PC-9 (cell line): Measurements from ENCODE around the gene NIBAN1. TPM values are rescaled to one million over a fixed set of nuclear protein-coding genes. Genes with fewer than 3 reads are reported as not detected.

Experiments used
- BruUV-seq: library from RNA; stranded (reverse); fragments of 400-500 nt; replicated peaks from 2 replicates; lab custom pipeline; 2021; lab: Mats Ljungman, UMichigan
- CTCF ChIA-PET: fragments of 300-600 bp; sonication (Branson Sonifier 250); formaldehyde crosslinking; loops from one replicate; lab custom pipeline; 2022; ENCODE audit warnings: antibody characterized with exemption; lab: Charles Lee
- POLR2A ChIA-PET: fragments of 300-600 bp; sonication (Branson Sonifier 250); formaldehyde crosslinking; loops from one replicate; lab custom pipeline; 2022; ENCODE audit warnings: antibody characterized with exemption; ENCODE audit not compliant: unreplicated experiment; lab: Charles Lee
- DNase-seq, 2 experiments: peaks; one replicate each; pipeline versions ENCODE4 v3.0.0 to v3.0.0-alpha.2; 2015 to 2022; ENCODE audit warnings: mixed read lengths in 1 of 2
- H2AFZ ChIP-seq: fragments of 200-600 bp; sonication (generic); 2 replicates; pipeline ENCODE4 v1.8.1; 2017; ENCODE audit warnings: antibody characterized with exemption
- H3F3A ChIP-seq: fragments of 200-600 bp; sonication (generic); 2 replicates; pipeline ENCODE4 v1.8.1; 2017; ENCODE audit warnings: antibody characterized with exemption, mild to moderate bottlenecking, low read depth; ENCODE audit not compliant: insufficient read depth
- H3K27ac ChIP-seq: fragments of 200-600 bp; sonication (generic); 2 replicates; pipeline ENCODE4 v1.6.1; 2016; ENCODE audit warnings: mixed run types
- H3K27me3 ChIP-seq: fragments of 200-600 bp; sonication (generic); 2 replicates; pipeline ENCODE4 v1.6.1; 2016; ENCODE audit warnings: low read depth, mixed run types; ENCODE audit not compliant: insufficient read depth
- H3K36me3 ChIP-seq: fragments of 200-600 bp; sonication (generic); 2 replicates; pipeline ENCODE4 v1.6.1; 2016; ENCODE audit warnings: low read depth, mixed run types
- H3K4me1 ChIP-seq: fragments of 200-600 bp; sonication (generic); replicated peaks from 2 replicates; pipeline ENCODE4 v1.6.1; 2016; ENCODE audit warnings: mixed run types; ENCODE audit not compliant: insufficient read depth
- H3K4me2 ChIP-seq: fragments of 200-600 bp; sonication (generic); 2 replicates; pipeline ENCODE4 v1.6.1; 2017; ENCODE audit warnings: mixed run types
- H3K4me3 ChIP-seq: fragments of 200-600 bp; sonication (generic); 2 replicates; pipeline ENCODE4 v1.6.1; 2016; ENCODE audit warnings: mixed run types
- H3K79me2 ChIP-seq: fragments of 200-600 bp; sonication (generic); 2 replicates; pipeline ENCODE4 v1.6.1; 2017; ENCODE audit warnings: low read depth, mixed run types
- H3K9me2 ChIP-seq: fragments of 200-600 bp; sonication (generic); 2 replicates; pipeline ENCODE4 v1.8.1; 2017; ENCODE audit warnings: mild to moderate bottlenecking; ENCODE audit not compliant: insufficient read depth
- H3K9me3 ChIP-seq: fragments of 200-600 bp; sonication (generic); 2 replicates; pipeline ENCODE4 v1.8.1; 2016; ENCODE audit warnings: low read depth; ENCODE audit not compliant: insufficient read depth
- H4K20me1 ChIP-seq: fragments of 200-600 bp; sonication (generic); 2 replicates; pipeline ENCODE4 v1.8.1; 2017; ENCODE audit not compliant: insufficient read depth
- EZH2 ChIP-seq: fragments of 200-600 bp; sonication (generic); IDR thresholded peaks from 2 replicates; pipeline ENCODE4 v1.8.0; 2017; ENCODE audit warnings: antibody characterized with exemption, low read depth
- intact Hi-C: fragments of 100-400 bp; cut with micrococcal nuclease; formaldehyde crosslinking; loops from one replicate; pipeline ENCODE4 v1.10.0; 2022; ENCODE audit not compliant: unreplicated experiment
- total RNA-seq: library from RNA; stranded (reverse); gene quantifications from 2 replicates; pipeline ENCODE4 v1.2.3, GENCODE V29; 2021
- TF ChIP-seq, protein P1 (sequence below): fragments of 200-600 bp; sonication (generic); conservative IDR thresholded peaks from 2 replicates; pipeline ENCODE4 v1.6.1; 2017; ENCODE audit warnings: mixed run types, antibody characterized with exemption, mild to moderate bottlenecking, moderate library complexity

Gene NIBAN1
- total RNA-seq, 1 experiment from 2014 or later, result 29.3 TPM

DNA sequence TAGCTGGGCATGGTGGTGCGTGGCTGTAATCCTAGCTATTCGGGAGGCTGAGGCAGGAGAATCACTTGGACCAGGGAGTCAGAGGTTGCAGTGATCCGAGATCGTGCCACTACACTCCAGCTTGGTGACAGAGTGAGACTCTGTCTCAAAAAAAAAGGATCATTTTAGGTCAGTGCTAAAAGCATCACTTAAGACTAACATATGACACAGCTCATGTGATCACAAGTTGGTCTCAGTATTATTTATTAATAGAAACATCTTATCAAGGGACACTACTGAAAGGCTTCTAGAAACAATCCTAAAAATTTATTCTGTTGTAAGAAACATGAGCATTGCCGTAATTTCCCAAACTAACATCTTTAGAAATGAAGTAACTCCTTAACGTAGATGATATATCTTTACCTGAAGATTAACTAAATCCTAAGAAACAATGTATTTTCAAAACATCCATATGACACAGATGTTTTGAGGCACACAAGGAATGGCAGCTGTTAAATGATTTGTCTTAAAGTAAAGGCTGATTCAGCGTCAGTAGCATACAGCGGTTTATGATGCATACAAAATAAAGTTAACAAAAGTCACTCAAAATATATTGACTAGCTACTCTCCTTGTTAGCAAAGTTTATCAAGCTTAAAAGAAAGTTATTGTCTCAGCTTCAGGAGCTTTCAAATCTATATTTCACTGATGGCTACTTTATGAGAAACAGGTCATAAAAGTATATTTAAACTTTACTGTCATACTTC lies 2.6 kb downstream of the NIBAN1 start:
- no peak overlapping the region for H2AFZ ChIP-seq
- no peaks in the 10 kb centered on the region for H3K36me3 ChIP-seq
- H4K20me1 ChIP-seq, result no peaks in the 10 kb centered on the region
- H3K4me3 ChIP-seq, result no peak overlapping the region; the same call in 1 of the 2 replicates
- no peaks in the 10 kb centered on the region for H3K27me3 ChIP-seq
- BruUV-seq, result no TSS peak
- TF ChIP-seq, protein P1, sequence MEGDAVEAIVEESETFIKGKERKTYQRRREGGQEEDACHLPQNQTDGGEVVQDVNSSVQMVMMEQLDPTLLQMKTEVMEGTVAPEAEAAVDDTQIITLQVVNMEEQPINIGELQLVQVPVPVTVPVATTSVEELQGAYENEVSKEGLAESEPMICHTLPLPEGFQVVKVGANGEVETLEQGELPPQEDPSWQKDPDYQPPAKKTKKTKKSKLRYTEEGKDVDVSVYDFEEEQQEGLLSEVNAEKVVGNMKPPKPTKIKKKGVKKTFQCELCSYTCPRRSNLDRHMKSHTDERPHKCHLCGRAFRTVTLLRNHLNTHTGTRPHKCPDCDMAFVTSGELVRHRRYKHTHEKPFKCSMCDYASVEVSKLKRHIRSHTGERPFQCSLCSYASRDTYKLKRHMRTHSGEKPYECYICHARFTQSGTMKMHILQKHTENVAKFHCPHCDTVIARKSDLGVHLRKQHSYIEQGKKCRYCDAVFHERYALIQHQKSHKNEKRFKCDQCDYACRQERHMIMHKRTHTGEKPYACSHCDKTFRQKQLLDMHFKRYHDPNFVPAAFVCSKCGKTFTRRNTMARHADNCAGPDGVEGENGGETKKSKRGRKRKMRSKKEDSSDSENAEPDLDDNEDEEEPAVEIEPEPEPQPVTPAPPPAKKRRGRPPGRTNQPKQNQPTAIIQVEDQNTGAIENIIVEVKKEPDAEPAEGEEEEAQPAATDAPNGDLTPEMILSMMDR, result no peak
- H3K79me2 ChIP-seq, result 0 out of 2 replicates have a peak, but pooled peaks cover 4% of the 10 kb centered on the region
- no peaks in the 10 kb centered on the region for H3K9me3 ChIP-seq
- intact Hi-C loops, result loop anchor here (5.0 kb wide), 1 partner anchor 186 kb away; the partner anchor contains the start of genes SWT1 and TRMT1L
- CTCF ChIA-PET, result interaction anchor here (0.6 kb wide), 2 partner anchors 111 to 164 kb away, joined by 3 read pairs; no protein-coding TSS in a partner anchor
- no peaks in the 10 kb centered on the region for H3F3A ChIP-seq
- H3K9me2 ChIP-seq, result no peaks in the 10 kb centered on the region
- POLR2A ChIA-PET, result no interaction called here
- peaks cover 20% of the 10 kb centered on the region for H3K4me1 ChIP-seq
- H3K4me2 ChIP-seq, result peak overlapping the region; percentile 96
- no peak for DNase-seq
- no peak overlapping the region for H3K27ac ChIP-seq

DNA sequence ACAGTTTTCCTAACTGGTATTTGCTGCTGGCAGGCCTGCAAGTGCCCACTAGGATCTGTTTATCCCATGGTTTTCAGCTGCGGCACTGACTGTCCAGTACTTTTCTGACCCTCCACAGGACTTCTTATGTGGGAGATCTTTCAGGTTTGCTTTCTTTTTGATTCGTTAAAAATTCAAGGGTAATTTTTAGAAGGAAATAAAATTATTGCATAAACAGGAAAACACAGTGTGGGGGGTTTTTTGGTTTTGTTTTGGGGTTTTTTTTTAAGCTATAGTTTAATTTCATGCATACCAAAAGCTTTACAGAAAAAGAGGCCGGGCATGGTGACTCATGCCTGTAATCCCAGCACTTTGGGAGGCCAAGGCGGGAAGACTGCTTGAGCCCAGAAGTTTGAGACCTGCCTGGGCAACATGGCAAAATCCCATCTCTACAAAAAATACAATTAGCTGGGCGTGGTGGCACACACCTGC lies 3.6 kb downstream of the NIBAN1 start:
- no peak overlapping the region for H3K27ac ChIP-seq
- no peaks in the 10 kb centered on the region for H3K9me2 ChIP-seq
- POLR2A ChIA-PET, result no interaction called here
- H3K36me3 ChIP-seq, result no peaks in the 10 kb centered on the region
- CTCF ChIA-PET, result no interaction called here
- DNase-seq, result no peak
- H3K27me3 ChIP-seq, result no peaks in the 10 kb centered on the region
- no peak overlapping the region for H3K4me3 ChIP-seq
- intact Hi-C loops, result loop anchor here (5.0 kb wide), 1 partner anchor 187 kb away; the partner anchor contains the start of genes SWT1 and TRMT1L
- H4K20me1 ChIP-seq, result no peaks in the 10 kb centered on the region
- TF ChIP-seq, protein P1, result no peak
- peaks cover 20% of the 10 kb centered on the region for H3K4me1 ChIP-seq
- no peaks in the 10 kb centered on the region for H3K9me3 ChIP-seq
- BruUV-seq, result no TSS peak
- 0 out of 2 replicates have a peak, but pooled peaks cover 4% of the 10 kb centered on the region for H3K79me2 ChIP-seq
- 0 out of 2 replicates have a peak overlapping the region, but pooled peaks have one; percentile 15 for H3K4me2 ChIP-seq
- no peak overlapping the region for H2AFZ ChIP-seq
- H3F3A ChIP-seq, result no peaks in the 10 kb centered on the region

DNA sequence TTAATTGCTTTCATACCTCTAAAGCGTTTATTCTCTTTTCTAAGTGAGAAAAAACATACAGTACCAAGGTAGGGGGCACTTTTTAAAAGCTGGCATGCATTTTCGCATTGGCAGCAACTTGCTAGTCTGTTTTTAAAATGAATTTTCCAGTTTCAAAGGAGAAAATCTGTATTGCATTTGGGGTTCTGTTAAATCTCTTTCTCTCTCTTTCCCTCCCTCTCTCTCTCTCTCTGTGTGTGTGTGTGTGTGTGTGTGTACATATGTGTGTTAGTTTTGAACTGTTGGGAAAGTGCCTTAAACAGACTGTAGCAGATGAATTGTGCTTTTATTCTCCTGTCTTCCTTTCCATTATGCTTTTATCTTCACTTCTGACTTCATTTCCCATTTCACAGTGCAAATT lies 7.3 kb downstream of the NIBAN1 start:
- Histone ChIP-seq H3F3A (no peaks in the 10 kb centered on the region), H2AFZ (no peak overlapping the region), H3K9me2 (no peaks in the 10 kb centered on the region), H3K4me2 (no peak overlapping the region), H4K20me1 (no peaks in the 10 kb centered on the region), H3K27ac (no peak overlapping the region), H3K27me3 (no peaks in the 10 kb centered on the region), H3K9me3 (no peaks in the 10 kb centered on the region), H3K36me3 (no peaks in the 10 kb centered on the region), H3K79me2 (0 out of 2 replicates have a peak, but pooled peaks cover 4% of the 10 kb centered on the region), H3K4me1 (peaks cover 7% of the 10 kb centered on the region; the same call in 1 of the 2 replicates), H3K4me3 (no peak overlapping the region)
- intact Hi-C loops, result no loop called here
- no peak for DNase-seq
- POLR2A ChIA-PET, result no interaction called here
- no TSS peak for BruUV-seq
- TF ChIP-seq, protein P1, result no peak
- no peak for TF ChIP-seq EZH2
- CTCF ChIA-PET, result no interaction called here
